HEK293T (cell line): ENCODE data around the gene ZNF646.

ENCODE experiments used
- CTCF ChIA-PET: fragments of 350-600 bp; formaldehyde crosslinking; extraction: SDS; loops from one replicate; lab custom pipeline; 2021; ENCODE audit warnings: antibody characterized with exemption, inconsistent platforms; lab: Yijun Ruan, JAX
- POLR2A ChIA-PET: fragments of 350-600 bp; formaldehyde crosslinking; extraction: SDS; loops from one replicate; lab custom pipeline; 2020; ENCODE audit warnings: antibody characterized with exemption, inconsistent platforms; lab: Yijun Ruan, JAX
- DNase-seq: peaks from one replicate; pipeline ENCODE4 v3.0.0; 2012; ENCODE audit warnings: mixed read lengths; ENCODE audit errors: extremely low spot score
- ARNT ChIP-seq: fragments of 450-650 bp; IDR thresholded peaks from 2 replicates; pipeline ENCODE4 v1.6.1; 2017; ENCODE audit warnings: mild to moderate bottlenecking
- BHLHE40 ChIP-seq: fragments of 450-650 bp; IDR thresholded peaks from 2 replicates; pipeline ENCODE4 v1.6.1; 2016; ENCODE audit warnings: mild to moderate bottlenecking, moderate library complexity, borderline replicate concordance
- CTBP1 ChIP-seq: fragments of 450-650 bp; IDR thresholded peaks from 2 replicates; pipeline ENCODE4 v1.6.1; 2016; ENCODE audit warnings: borderline replicate concordance
- ELF4 ChIP-seq: fragments of 450-650 bp; IDR thresholded peaks from 2 replicates; pipeline ENCODE4 v1.6.1; 2017; ENCODE audit warnings: antibody characterized with exemption
- FOXA1 ChIP-seq: fragments of 450-650 bp; IDR thresholded peaks from 2 replicates; pipeline ENCODE4 v1.6.1; 2016; ENCODE audit warnings: mild to moderate bottlenecking
- FOXK2 ChIP-seq: fragments of 450-650 bp; IDR thresholded peaks from 2 replicates; pipeline ENCODE4 v1.6.1; 2016; ENCODE audit warnings: mild to moderate bottlenecking
- FOXM1 ChIP-seq: fragments of 450-650 bp; IDR thresholded peaks from 2 replicates; pipeline ENCODE4 v1.6.1; 2017; ENCODE audit warnings: mild to moderate bottlenecking, borderline replicate concordance
- HDGF ChIP-seq: fragments of 450-650 bp; IDR thresholded peaks from 2 replicates; pipeline ENCODE4 v1.6.1; 2017; ENCODE audit warnings: antibody characterized with exemption, borderline replicate concordance
- L3MBTL2 ChIP-seq: fragments of 450-650 bp; conservative IDR thresholded peaks from 2 replicates; pipeline ENCODE4 v1.6.1; 2016; ENCODE audit warnings: mild to moderate bottlenecking
- LEF1 ChIP-seq: fragments of 450-650 bp; IDR thresholded peaks from 2 replicates; pipeline ENCODE4 v1.6.1; 2017; ENCODE audit warnings: mild to moderate bottlenecking, borderline replicate concordance
- NFRKB ChIP-seq: fragments of 450-650 bp; IDR thresholded peaks from 2 replicates; pipeline ENCODE4 v1.6.1; 2016; ENCODE audit warnings: mild to moderate bottlenecking, moderate library complexity
- PKNOX1 ChIP-seq: fragments of 450-650 bp; IDR thresholded peaks from 2 replicates; pipeline ENCODE4 v1.6.1; 2016
- SP1 ChIP-seq: fragments of 450-650 bp; IDR thresholded peaks from 2 replicates; pipeline ENCODE4 v1.6.1; 2017
- SUZ12 ChIP-seq: fragments of 450-650 bp; IDR thresholded peaks from 2 replicates; pipeline ENCODE4 v1.6.1; 2016; ENCODE audit warnings: mild to moderate bottlenecking
- TARDBP ChIP-seq: fragments of 450-650 bp; IDR thresholded peaks from 2 replicates; pipeline ENCODE4 v1.6.1; 2016
- ZNF384 ChIP-seq: fragments of 450-650 bp; IDR thresholded peaks from 2 replicates; pipeline ENCODE4 v1.6.1; 2016

Gene ZNF646

GRCh38 chr16:31077592-31078396 is 3.6 kb downstream of the ZNF646 start:
- ChIA-PET CTCF (no interaction called here), POLR2A (interaction anchor here (0.8 to 1.6 kb wide), 3 partner anchors 9 to 64 kb away, joined by 3 to 4 read pairs (median 4); no protein-coding TSS in a partner anchor)
- TF ChIP-seq TARDBP (no peak), L3MBTL2 (no peak), CTBP1 (no peak), NFRKB (no peak), FOXK2 (no peak), ZNF384 (no peak), SUZ12 (no peak), LEF1 (no peak), FOXA1 (no peak), PKNOX1 (no peak), FOXM1 (no peak), HDGF (no peak), BHLHE40 (no peak), ARNT (no peak)
- no peak for DNase-seq

GRCh38 chr16:31078597-31079341 is 4.5 kb downstream of the ZNF646 start:
- POLR2A ChIA-PET: interaction anchor here (1.4 kb wide), 1 partner anchor 63 kb away, joined by 3 read pairs; no protein-coding TSS in a partner anchor
- no peak for DNase-seq
- TF ChIP-seq BHLHE40 (no peak), SUZ12 (no peak)
- CTCF ChIA-PET: no interaction called here

DNA sequence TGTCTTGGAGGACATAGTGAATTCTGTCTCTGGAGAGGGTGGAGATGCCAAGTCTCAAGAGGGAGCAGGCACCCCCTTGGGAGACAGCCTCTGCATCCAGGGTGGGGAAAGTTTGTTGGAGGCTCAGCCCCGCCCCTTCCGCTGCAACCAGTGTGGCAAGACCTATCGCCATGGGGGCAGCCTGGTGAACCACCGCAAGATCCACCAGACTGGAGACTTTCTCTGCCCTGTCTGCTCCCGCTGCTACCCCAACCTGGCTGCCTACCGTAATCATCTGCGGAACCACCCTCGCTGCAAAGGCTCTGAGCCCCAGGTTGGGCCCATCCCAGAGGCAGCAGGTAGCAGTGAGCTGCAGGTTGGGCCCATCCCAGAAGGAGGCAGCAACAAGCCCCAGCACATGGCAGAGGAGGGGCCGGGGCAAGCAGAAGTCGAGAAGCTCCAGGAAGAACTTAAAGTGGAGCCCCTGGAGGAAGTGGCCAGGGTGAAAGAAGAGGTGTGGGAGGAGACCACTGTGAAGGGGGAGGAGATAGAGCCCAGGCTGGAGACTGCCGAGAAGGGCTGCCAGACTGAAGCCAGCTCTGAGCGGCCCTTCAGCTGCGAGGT is 5.2 kb downstream of the ZNF646 start:
- no peak for TF ChIP-seq L3MBTL2
- no peak for TF ChIP-seq FOXM1
- no peak for TF ChIP-seq NFRKB
- no peak for TF ChIP-seq FOXK2
- no peak for TF ChIP-seq SP1
- TF ChIP-seq BHLHE40: no peak
- no peak for TF ChIP-seq SUZ12
- TF ChIP-seq LEF1: no peak
- TF ChIP-seq ZNF384: no peak
- no peak for TF ChIP-seq ARNT
- no peak for TF ChIP-seq CTBP1
- TF ChIP-seq ELF4: no peak
- TF ChIP-seq TARDBP: no peak
- TF ChIP-seq HDGF: no peak
- no peak for TF ChIP-seq FOXA1
- no peak for TF ChIP-seq PKNOX1
- DNase-seq: no peak
- ChIA-PET CTCF (no interaction called here), POLR2A (no interaction called here)

GRCh38 chr16:31080035-31080629 is 5.9 kb downstream of the ZNF646 start:
- ChIA-PET CTCF (no interaction called here), POLR2A (no interaction called here)
- no peak for DNase-seq
- TF ChIP-seq ELF4 (no peak), FOXA1 (no peak), BHLHE40 (no peak), CTBP1 (no peak), ARNT (no peak), LEF1 (no peak), FOXM1 (no peak), L3MBTL2 (no peak)

DNA sequence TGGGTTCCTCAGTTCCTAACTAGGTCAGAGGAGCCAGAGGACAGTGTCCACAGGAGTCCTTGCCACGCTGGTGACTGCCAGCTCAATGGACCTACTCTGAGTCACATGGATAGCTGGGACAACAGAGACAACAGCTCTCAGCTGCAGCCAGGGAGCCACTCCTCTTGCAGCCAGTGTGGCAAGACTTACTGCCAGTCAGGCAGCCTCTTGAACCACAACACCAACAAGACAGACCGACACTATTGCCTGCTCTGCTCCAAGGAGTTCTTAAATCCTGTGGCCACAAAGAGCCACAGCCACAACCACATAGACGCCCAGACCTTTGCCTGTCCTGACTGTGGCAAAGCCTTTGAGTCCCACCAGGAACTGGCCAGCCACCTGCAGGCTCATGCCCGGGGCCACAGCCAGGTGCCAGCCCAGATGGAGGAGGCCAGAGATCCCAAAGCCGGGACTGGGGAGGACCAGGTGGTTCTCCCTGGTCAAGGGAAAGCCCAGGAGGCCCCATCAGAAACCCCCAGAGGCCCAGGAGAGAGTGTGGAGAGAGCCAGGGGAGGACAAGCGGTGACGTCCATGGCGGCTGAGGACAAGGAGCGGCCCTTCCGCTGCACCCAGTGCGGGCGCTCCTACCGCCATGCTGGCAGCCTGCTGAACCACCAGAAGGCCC is 6.7 kb downstream of the ZNF646 start:
- no peak for DNase-seq
- ChIA-PET CTCF (no interaction called here), POLR2A (no interaction called here)
- TF ChIP-seq PKNOX1 (no peak), ZNF384 (no peak), L3MBTL2 (no peak), ELF4 (no peak), SUZ12 (no peak), ARNT (no peak), FOXA1 (no peak), NFRKB (no peak), SP1 (no peak), BHLHE40 (no peak), TARDBP (no peak), HDGF (no peak), LEF1 (no peak), CTBP1 (no peak), FOXK2 (no peak), FOXM1 (no peak)
